Measurements from ENCODE around the gene SPTB. TPM values are rescaled to one million over a fixed set of nuclear protein-coding genes. Genes with fewer than 3 reads are reported as not detected.
A peak's percentile ranks its signal among the peaks of the same experiment; 100 is the strongest.

The SPTB gene
- total RNA-seq, 1 donor from 2014 or later, result 70.8 TPM

- DNase-seq, result no peak
- intact Hi-C loops (cut with DNase I), result no loop called here
Observed at GRCh38 chr14:64748995-64749714, 130.6 kb downstream of the SPTB start.

GRCh38 chr14:64748521-64748920, 131.2 kb downstream of the SPTB start:
- intact Hi-C loops (cut with DNase I), result no loop called here
- DNase-seq (no peak), ATAC-seq (ENCODE audit: poor library complexity) (no peak)

More at GRCh38 chr14:64748995-64749714, 130.6 kb downstream of the SPTB start:
- no peak for ATAC-seq (ENCODE audit: poor library complexity)

DNA sequence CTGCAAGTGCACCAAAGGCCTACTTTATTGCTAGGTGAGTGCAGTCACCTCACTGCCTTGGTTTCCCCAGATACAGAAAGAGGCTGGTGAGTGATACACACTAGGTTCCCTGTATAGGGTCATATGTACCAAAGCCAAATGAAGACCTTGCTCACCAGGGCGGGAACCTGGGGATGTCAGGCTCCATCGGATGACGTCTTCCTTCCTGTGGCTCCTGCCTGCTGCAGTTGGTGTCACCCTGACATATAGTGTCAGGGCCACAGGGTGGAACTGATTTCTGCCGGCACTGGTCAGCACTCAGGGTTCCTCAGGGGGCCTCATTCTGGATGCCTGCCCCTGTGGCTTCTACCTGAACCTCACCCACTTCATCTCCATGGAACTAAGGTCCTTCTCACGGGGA, 132.4 kb downstream of the SPTB start:
- ATAC-seq (ENCODE audit: poor library complexity) (no peak), DNase-seq (no peak)
- intact Hi-C loops (cut with DNase I), result no loop called here

- DNase-seq (no peak), ATAC-seq (ENCODE audit: poor library complexity) (peak; percentile 29)
- intact Hi-C loops (cut with DNase I), result no loop called here
Observed at GRCh38 chr14:64746298-64747250, 133.1 kb downstream of the SPTB start.

DNA sequence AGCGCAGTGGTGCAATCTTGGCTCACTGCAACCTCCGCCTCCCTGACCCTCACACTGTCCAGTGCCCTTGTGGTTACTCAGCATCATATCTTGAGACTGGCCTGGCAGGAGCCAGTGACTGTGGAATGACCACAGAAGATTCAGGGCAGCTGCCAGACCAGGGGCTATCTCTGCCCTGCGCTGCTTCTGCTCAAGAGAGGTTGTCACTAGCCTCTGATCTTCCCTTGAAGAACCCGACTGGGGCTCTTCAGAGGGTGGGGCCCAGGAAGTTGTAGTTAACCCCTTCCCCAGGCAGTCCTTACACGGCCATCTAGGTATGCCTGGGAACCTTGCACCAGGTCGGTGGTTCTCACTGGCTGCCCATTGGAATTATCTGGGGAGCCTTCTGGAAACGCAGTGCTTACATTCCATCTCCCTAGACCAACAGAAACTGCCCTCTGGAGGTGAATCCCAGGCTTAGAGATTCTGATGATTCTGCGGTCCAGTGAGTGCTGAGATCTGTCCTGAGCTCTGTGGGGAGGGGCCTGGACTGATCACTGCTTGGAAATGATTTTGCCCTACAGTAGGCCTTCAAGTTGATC, 134.1 kb downstream of the SPTB start:
- ATAC-seq (ENCODE audit: poor library complexity) (peak; percentile 55), DNase-seq (no peak)
- intact Hi-C loops (cut with DNase I), result no loop called here

DNA sequence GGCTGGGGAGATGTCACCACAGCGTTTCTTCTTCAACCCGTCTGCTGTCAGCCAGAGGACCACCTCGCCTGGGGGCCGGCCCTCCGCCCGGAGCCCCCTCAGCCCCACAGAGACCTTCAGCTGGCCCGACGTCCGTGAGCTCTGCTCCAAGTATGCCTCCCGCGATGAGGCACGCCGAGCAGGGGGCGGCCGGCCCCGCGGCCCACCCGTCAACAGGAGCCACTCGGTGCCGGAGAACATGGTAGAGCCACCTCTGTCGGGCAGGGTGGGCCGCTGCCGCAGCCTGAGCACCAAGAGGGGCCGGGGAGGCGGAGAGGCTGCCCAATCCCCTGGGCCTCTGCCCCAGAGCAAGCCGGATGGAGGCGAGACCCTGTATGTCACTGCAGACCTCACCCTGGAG, 136.6 kb downstream of the SPTB start:
- ATAC-seq (ENCODE audit: poor library complexity) (no peak), DNase-seq (no peak)
- intact Hi-C loops (cut with DNase I), result no loop called here

GRCh38 chr14:64741961-64742360, 137.7 kb downstream of the SPTB start:
- DNase-seq (no peak), ATAC-seq (ENCODE audit: poor library complexity) (no peak)
- intact Hi-C loops (cut with DNase I), result no loop called here

- intact Hi-C loops (cut with DNase I), result no loop called here
- no peak for ATAC-seq (ENCODE audit: poor library complexity)
- no peak for DNase-seq
Observed at GRCh38 chr14:64741200-64741599, 138.5 kb downstream of the SPTB start.

- intact Hi-C loops (cut with DNase I), result no loop called here
- peak; percentile 19 for DNase-seq
- no peak for ATAC-seq (ENCODE audit: poor library complexity)
Observed at GRCh38 chr14:64738281-64738804, 141.4 kb downstream of the SPTB start.

- intact Hi-C loops (cut with DNase I), result no loop called here
- ATAC-seq (ENCODE audit: poor library complexity), result no peak
- DNase-seq, result peak; percentile 21
Observed at GRCh38 chr14:64737391-64738280, 142.1 kb downstream of the SPTB start.

DNA sequence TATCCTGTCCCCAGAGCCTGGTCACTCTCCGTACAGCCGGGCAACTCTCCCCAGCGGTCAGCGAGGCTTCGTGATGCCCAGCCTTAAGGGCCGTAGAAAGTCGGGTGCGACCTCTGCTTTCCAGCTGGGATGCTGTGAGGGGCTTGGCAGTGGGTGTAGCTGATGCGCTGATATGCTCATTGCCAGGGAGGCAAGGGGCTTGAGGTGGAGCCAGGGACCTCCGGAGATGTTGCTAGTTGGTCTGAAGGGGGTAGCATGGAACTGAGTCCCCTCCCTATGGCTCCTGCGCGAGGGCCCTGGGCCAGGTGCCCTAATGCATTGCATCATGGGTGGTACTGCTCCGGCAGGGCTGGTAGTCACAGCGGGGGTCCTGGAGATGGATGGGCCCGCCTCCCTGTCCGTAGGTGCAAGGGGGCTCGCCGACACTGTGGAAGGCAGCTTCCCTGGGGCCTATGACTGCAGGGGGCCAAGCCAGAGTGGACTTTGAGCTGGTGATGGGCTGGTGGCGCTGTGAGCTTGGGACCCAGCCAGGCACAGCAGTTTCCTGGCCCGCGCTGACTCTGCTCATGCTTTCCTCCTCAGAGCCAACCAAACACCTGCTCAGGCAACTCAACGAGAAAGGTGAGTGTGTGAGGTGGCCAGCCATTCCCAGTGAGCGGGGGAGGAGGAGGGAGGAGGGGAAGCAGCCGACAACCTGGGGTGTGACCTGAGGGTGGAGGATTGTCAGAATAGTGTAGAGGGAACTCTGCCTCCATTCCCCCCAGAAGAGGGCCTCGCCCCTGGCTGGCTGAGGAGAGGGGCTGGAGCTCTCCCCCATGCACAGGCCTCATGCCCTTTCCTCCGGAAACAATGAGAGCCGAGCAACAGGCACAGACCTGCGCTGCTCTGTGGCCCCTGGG, 143.2 kb downstream of the SPTB start:
- intact Hi-C loops (cut with DNase I), result no loop called here
- ATAC-seq (ENCODE audit: poor library complexity) (no peak), DNase-seq (peak; percentile 33)

DNA sequence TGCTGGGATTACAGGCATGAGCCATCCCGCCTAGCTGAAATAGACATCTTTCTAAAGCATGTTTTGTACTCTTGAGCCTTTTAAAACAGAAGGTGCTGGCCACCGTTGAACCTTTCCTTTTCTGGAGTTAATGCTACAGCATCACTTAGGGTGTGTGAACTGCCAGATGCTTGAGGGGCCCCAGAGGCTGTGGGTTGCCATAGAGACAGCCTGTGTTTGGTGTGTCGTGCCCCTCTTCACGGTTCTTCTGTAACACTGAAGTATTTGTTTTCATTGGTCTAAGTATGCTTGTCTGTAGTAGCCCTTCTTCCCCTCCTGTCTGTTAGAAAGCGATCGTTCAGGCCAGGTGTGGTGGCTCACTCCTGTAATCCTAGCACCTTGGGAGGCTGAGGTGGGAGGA, 144.7 kb downstream of the SPTB start:
- ATAC-seq (ENCODE audit: poor library complexity) (no peak), DNase-seq (no peak)
- intact Hi-C loops (cut with DNase I), result no loop called here

- ATAC-seq (ENCODE audit: poor library complexity), result no peak
- intact Hi-C loops (cut with DNase I), result no loop called here
- DNase-seq, result no peak
Observed at GRCh38 chr14:64733899-64734298, 145.8 kb downstream of the SPTB start.

DNA sequence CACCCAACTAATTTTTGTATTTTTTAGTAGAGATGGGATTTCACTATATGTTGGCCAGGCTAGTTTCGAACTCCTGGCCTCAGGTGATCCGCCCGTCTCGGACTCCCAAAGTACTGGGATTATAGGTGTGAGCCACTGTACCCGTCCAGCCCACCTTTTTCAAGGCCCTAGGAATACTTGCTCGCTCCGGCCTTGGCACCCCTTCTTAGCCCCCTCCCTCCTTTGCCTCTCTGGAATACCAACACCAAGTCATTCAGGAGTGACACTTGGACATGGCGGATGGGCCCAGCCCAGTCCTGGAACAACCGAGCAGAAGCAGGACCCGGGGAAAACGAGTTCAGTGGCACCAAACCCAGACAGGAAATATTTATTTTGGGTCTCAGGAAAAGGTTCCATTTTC, 146.4 kb downstream of the SPTB start:
- ATAC-seq (ENCODE audit: poor library complexity) (no peak), DNase-seq (peak; percentile 29)
- intact Hi-C loops (cut with DNase I), result no loop called here

GRCh38 chr14:64732536-64733120, 147.1 kb downstream of the SPTB start:
- DNase-seq (peak; percentile 31), ATAC-seq (ENCODE audit: poor library complexity) (no peak)
- intact Hi-C loops (cut with DNase I), result no loop called here

- DNase-seq (peak; percentile 22), ATAC-seq (ENCODE audit: poor library complexity) (no peak)
- intact Hi-C loops (cut with DNase I), result no loop called here
Observed at GRCh38 chr14:64732066-64732465, 147.6 kb downstream of the SPTB start.

DNA sequence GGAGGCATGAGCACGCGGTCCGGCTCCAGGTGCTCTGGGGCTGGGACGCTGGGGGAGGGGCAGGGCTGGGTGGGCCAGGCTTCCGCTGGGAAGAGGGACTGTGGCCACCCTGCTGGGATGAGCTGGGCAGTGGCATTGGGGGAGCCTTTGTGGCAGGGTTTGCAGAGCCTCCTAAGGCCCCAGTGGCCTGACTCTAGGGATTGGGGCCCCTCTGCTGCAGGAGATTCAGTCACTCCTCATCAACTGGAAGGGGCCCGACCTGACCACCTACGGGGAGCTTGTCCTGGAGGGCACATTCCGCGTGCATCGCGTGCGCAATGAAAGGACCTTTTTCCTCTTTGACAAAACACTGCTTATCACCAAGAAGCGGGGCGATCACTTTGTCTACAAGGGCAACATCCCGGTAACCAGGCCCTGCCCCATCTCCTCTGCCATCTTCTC, 148.5 kb downstream of the SPTB start:
- DNase-seq (peak; percentile 13), ATAC-seq (ENCODE audit: poor library complexity) (no peak)
- intact Hi-C loops (cut with DNase I), result no loop called here
